Fibroblast of peridontal ligament (primary cell): Measurements from ENCODE around the gene SLC10A7.

Experiments used
- DNase-seq: peaks from one replicate; pipeline ENCODE4 v3.0.0-alpha.2; 2010; ENCODE audit errors: extremely low read depth

The SLC10A7 gene

GRCh38 chr4:146310319-146311021 lies 211.3 kb downstream of the SLC10A7 start:
- no peak for DNase-seq

GRCh38 chr4:146308951-146309350 lies 212.8 kb downstream of the SLC10A7 start:
- DNase-seq: peak; percentile 17

DNA sequence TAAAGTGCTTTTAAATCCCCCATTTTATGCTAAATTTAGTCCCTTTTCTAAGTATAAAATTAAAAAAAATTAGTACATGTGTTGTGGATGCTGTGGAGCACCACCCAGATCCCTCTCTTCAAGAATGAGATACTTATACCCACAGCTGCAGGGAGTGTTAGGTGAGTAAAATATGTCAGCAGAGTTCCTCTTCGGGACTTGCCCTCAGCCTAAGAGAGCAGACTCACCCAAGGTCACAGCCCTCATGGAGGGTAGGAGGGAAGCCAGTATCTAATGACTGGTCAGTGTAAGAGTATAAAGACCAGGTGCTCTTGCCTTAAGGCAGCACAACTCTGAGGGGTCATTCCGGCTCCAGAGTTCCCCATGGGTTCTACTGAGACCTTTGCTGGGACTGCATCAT lies 218.9 kb downstream of the SLC10A7 start:
- DNase-seq: no peak

- no peak for DNase-seq
These were observed 222.1 kb downstream of the SLC10A7 start for GRCh38 chr4:146299607-146300006.

GRCh38 chr4:146294776-146295175 lies 227.0 kb downstream of the SLC10A7 start:
- DNase-seq: no peak

GRCh38 chr4:146292508-146292907 lies 229.2 kb downstream of the SLC10A7 start:
- DNase-seq: no peak

- no peak for DNase-seq
These were observed 230.4 kb downstream of the SLC10A7 start for GRCh38 chr4:146291313-146291712.

GRCh38 chr4:146288193-146288592 lies 233.5 kb downstream of the SLC10A7 start:
- DNase-seq: no peak

DNA sequence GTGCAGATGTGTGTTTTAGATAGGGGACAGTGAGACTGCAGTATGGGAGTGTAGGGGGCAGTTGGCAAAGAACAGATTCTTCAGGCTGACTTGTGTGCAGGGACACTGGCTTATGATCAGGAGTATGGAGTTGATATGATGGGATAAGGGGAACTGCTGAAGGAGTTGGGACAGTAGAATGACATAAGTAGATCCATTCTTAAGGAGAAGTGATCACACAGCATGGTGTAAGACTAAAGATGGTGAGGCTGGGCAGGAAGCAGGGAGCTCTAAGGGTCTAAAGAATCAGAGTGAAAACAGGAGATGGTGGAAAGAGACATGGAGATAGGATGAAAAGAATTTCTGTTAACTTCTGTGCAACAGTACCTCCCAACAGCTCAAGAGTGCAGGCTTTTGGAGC lies 236.7 kb downstream of the SLC10A7 start:
- DNase-seq: no peak

DNA sequence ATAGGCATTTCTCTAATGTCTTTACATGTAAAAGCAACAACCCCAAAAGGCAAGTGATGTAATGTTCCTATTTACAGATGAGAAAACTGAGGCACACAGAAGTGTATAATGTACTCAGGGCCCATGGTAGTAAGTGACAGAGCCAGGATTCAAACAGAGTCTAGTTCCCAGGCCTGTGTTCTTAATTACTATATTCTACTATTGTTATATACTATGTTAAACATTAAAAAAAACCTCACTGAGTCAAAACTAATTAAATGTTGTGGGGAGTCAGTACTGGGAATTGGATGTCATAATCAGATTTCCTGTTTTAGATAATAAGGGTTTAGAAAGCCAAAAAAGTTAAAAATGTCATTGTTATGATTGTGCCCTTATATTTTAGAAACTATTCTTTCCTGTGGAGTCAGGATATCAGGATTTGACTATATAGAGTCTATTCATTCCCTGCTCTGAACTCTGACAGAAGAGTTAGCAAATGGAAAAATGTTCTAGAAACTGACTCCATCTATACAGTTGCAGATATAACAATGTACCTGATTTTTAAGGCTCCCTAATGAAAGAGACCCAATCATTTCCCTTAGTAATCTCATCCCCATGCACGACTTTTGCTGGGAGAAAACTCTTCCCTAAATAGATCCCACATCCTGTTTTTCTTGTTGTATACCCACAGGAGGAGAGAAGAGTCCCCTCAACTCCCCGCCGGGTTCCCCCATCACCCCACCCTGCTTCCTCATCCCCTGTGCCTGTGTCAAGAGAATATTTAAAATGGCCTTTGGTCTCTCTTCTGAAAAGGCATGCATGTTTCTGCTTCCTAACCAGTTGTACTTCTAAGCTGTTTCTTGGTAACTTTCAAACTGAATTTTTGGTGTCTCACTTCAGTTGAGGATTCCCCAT lies 237.7 kb downstream of the SLC10A7 start:
- no peak for DNase-seq

DNA sequence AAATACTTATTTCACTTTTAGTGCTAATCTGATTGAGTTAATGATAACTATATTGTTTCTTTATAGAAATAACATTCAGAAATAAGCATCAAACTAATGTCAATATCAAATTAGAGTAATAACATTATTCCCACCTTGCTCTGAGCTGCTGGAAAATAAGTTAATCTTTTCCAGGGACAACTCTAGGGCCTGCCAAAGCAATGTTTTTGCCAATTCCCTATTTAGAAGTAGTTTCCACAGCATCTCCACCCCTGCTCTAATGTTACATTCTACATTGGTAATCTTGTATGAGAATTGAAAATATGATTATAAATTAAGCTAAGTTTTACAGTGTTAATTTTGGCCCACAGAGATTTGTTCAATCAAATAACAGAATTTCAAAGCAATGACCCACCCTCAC lies 239.1 kb downstream of the SLC10A7 start:
- DNase-seq: no peak

DNA sequence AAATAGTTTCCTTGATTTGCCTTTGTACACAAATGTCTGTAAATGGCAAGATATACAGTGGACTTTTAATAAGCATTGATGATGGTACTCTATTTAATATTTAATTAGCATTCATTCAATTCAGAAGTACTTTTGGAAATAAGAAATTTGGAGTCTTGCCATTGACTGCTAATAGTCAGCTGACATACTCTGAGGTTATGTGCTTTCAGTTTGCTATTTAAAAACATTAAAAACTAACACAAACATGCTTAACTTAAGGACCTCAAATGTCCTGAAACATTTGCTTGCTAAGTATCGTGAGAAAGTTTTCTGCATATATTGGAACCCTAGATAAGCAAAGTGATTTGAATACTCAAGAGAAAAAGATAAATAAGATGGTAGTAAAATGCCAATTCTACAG lies 242.8 kb downstream of the SLC10A7 start:
- no peak for DNase-seq

DNA sequence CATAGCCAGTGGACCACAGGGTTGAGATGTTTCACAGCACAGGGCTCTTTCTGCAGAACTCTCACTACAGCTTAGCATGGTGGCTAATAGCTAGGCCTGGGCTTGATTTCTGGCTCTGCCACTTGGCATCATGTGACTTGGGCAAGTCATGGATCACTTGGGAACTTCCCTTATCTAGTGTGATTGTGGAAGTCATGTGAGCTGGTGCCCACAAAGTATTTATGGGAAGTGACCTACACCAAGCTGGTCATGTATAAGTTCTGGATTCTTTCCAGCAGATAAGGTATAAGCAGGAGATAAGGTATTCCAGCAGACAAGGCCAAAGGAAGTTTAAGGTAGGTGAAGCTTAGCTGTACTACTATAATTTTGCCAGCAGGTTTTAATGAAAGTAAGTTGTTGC lies 246.4 kb downstream of the SLC10A7 start:
- no peak for DNase-seq

DNA sequence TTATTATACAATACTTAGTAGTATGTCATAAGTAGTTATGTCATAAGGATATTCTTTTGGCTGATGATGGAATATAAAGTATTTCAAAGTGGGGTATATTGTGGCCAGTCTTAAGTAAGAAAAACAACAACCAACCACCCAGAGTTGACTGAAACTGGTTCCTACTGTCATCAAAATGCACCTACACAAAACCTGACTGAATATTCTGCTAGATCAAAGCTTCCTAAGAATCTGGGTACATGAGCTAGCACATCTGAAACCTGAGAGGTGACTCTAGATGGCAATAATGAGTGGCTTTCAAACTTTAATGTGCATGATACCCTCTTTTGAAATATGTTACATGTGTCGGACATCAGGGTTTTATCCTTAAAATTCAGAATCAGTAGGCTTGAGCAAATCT lies 247.0 kb downstream of the SLC10A7 start:
- no peak for DNase-seq

- DNase-seq: no peak
These were observed 248.4 kb downstream of the SLC10A7 start for GRCh38 chr4:146273204-146273901.

- DNase-seq: no peak
These were observed 250.3 kb downstream of the SLC10A7 start for GRCh38 chr4:146271466-146271865.

GRCh38 chr4:146269228-146269653 lies 252.5 kb downstream of the SLC10A7 start:
- DNase-seq: no peak

GRCh38 chr4:146267826-146268225 lies 253.9 kb downstream of the SLC10A7 start:
- DNase-seq: no peak

GRCh38 chr4:146265950-146266490 lies 255.7 kb downstream of the SLC10A7 start:
- no peak for DNase-seq

GRCh38 chr4:146263793-146264192 lies 257.9 kb downstream of the SLC10A7 start:
- DNase-seq: no peak

- DNase-seq: no peak
These were observed 260.7 kb downstream of the SLC10A7 start for GRCh38 chr4:146261041-146261440.

DNA sequence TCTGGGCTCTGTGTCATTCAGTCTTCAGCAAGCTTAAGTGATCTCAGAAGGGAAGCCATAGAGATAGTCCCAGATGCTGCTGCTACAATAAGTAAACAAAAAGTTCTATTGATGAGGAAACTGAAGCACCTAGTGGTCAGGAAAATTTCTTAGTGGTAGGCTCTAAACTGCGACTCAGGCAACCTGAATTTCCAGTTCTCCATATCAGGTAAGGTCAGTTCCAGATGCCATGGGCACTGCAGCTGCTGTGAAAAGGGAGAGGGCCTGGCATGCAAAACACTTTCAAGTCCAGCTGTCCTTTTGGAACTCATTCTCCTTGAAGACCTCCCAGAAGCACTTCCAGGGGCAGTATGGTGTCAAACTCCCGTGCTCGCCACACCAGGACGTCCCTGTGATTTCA lies 261.2 kb downstream of the SLC10A7 start:
- DNase-seq: no peak
